ENCODE measurements around the gene BPTF. TPM values are rescaled to one million over a fixed set of nuclear protein-coding genes. Genes with fewer than 3 reads are reported as not detected.
"Not testable (repeated sequence)": the region's sequence is repeated elsewhere in the genome, so short reads cannot be mapped to it uniquely, and the experiment has no call there.

Gene BPTF, protein sequence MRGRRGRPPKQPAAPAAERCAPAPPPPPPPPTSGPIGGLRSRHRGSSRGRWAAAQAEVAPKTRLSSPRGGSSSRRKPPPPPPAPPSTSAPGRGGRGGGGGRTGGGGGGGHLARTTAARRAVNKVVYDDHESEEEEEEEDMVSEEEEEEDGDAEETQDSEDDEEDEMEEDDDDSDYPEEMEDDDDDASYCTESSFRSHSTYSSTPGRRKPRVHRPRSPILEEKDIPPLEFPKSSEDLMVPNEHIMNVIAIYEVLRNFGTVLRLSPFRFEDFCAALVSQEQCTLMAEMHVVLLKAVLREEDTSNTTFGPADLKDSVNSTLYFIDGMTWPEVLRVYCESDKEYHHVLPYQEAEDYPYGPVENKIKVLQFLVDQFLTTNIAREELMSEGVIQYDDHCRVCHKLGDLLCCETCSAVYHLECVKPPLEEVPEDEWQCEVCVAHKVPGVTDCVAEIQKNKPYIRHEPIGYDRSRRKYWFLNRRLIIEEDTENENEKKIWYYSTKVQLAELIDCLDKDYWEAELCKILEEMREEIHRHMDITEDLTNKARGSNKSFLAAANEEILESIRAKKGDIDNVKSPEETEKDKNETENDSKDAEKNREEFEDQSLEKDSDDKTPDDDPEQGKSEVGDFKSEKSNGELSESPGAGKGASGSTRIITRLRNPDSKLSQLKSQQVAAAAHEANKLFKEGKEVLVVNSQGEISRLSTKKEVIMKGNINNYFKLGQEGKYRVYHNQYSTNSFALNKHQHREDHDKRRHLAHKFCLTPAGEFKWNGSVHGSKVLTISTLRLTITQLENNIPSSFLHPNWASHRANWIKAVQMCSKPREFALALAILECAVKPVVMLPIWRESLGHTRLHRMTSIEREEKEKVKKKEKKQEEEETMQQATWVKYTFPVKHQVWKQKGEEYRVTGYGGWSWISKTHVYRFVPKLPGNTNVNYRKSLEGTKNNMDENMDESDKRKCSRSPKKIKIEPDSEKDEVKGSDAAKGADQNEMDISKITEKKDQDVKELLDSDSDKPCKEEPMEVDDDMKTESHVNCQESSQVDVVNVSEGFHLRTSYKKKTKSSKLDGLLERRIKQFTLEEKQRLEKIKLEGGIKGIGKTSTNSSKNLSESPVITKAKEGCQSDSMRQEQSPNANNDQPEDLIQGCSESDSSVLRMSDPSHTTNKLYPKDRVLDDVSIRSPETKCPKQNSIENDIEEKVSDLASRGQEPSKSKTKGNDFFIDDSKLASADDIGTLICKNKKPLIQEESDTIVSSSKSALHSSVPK (N-terminal part only)
- 10 to 100 TPM; 69.7 to 77.0 TPM for total RNA-seq

DNA sequence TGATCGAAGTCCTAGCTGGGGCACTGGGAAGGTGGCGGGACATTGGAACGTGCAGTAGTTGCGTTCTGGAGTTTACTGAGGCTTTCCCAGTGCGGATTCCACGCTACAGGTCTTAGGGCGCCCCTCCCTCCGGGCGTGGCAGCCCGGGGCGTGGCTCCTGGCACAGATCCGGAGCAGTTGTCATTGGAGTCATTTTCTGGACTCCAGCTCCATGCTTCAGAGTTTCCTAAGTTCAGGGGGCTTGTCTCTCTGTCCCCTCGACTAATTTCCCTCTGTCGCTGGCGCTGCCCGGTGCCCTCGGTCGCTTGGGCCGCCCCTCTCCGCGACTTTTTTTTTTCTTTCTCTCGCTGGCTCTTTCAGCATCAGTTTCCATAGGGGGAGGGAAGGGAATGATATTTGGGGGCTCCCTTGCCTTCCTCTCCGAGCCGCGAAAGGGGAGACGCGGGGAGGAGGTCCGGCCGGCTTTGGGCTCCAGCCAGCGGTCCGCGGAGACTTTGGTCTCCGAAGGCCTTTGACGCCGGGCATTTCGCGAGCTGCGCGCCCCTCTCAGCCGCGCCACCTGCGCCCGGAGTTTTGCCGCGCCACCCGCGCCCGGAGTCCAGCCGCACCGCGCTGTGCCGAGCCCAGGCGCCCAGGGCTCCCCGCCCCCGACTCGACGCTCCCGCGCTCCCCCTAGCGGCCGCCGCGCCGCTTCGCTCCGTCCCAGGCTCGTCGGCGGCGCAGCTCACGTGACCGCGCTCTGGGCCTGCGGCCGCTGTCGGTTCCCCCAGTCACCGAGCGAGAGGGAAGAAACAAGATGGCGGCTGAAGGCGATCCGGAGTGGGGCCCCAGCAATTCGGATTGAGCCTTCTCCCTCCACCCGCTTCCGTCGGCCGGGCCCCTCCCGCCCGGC, at the start of gene BPTF:
Gene BPTF, plus strand, starts transcription at position 769 of the 892 bp plus-strand sequence. CDS start 222 bp downstream, outside the sequence.
- Mint-ChIP-seq H3K9me3 (no peaks in the 10 kb centered on the region), H3K27ac (peak within 1 kb of the TSS; percentile 94), H3K27me3 (peaks cover 10% of the 10 kb centered on the region), H3K4me3 (peak within 1 kb of the TSS; percentile 88), H3K4me1 (peaks cover 32% of the 10 kb centered on the region), H3K36me3 (peaks cover 16% of the 10 kb centered on the region)
- peak; percentile 94 for DNase-seq

DNA sequence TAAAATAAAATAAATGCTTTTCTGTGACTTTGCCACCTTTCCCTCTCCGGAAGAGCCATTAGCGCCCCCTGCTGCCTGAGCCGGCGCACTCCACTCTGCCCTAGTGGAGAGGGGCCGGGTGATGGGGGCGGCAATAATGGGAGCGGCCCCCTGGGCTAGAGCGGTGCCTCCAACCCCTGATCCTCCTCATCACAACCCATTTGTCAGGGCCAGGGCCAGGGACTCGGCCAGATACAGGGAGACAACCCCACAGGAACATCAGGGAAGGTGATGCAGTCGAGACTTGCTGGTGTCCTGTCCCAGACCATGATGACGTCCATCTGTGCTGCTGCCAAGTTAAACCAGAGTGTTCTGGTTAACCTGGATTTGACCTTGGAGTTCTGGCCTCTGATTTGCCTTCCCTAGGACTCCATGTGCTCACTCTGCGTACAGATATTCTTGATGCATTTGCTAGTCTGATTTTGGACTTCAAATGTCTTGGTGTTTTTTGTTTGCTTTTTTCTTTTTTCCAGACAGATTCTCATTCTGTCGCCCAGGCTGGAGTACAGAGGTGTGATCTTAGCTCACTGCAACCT, 46.1 kb upstream of the BPTF start:
- Mint-ChIP-seq H3K4me1 (no peaks in the 10 kb centered on the region), H3K9me3 (no peaks in the 10 kb centered on the region), H3K4me3 (no peak overlapping the region), H3K27ac (no peak overlapping the region), H3K27me3 (no peaks in the 10 kb centered on the region), H3K36me3 (no peaks in the 10 kb centered on the region)
- DNase-seq, result peak; percentile 38

DNA sequence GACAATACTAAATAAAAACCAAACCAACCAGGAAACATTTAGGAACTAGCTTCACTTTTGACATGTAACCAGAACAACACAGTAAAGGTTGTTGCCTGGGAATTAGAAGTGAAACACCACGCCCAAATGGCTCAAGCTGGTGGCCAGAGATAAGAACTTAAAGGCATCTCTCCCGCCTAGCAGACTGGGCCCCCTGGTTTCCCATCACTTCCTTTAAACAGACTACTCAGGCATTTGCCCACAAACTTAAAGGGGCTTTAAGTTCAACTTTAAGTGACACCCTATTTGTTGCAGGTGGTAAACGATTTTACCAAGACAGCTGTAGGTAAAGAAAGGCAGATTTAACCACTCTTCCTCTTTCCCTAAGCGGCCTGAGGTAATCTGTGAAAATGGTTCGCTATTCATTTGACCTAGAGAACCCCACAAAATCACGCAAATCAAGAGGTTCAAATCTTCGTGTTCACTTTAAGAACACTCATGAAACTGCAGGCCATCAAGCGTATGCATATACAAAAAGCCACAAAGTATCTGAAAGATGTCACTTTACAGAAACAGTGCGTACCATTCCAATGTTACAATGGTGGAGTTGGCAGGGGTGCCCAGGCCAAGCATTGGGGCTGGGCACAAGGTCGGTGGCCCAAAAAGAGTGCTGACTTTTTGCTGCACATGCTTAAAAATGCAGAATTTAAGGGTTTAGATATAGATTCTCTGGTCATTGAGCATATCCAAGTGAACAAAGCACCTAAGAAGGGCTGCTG, 40.8 kb upstream of the BPTF start:
- no peaks in the 10 kb centered on the region for H3K27me3 Mint-ChIP-seq
- H3K9me3 Mint-ChIP-seq, result no peaks in the 10 kb centered on the region
- no peaks in the 10 kb centered on the region for H3K4me1 Mint-ChIP-seq
- H3K27ac Mint-ChIP-seq, result no peak overlapping the region
- H3K36me3 Mint-ChIP-seq, result no peaks in the 10 kb centered on the region
- no peak overlapping the region for H3K4me3 Mint-ChIP-seq
- DNase-seq, result no peak

DNA sequence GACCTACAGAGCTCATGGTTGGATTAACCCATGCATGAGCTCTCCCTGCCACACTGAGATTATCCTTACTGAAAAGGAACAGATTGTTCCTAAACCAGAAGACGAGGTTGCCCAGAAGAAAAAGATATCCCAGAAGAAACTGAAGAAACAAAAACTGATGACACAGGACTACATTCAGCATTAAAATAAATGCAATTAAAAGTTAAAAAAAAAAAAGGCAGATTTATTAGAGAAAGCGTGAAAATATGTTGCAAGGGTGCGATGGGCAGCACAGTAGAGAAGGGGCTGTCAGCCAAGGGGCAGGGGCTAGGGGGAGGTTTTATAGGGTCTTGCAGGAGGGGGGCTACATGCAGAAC, 40.2 kb upstream of the BPTF start:
- Mint-ChIP-seq H3K4me1 (no peaks in the 10 kb centered on the region), H3K9me3 (no peaks in the 10 kb centered on the region), H3K36me3 (no peaks in the 10 kb centered on the region), H3K4me3 (no peak overlapping the region), H3K27me3 (no peaks in the 10 kb centered on the region), H3K27ac (no peak overlapping the region)
- no peak for DNase-seq

DNA sequence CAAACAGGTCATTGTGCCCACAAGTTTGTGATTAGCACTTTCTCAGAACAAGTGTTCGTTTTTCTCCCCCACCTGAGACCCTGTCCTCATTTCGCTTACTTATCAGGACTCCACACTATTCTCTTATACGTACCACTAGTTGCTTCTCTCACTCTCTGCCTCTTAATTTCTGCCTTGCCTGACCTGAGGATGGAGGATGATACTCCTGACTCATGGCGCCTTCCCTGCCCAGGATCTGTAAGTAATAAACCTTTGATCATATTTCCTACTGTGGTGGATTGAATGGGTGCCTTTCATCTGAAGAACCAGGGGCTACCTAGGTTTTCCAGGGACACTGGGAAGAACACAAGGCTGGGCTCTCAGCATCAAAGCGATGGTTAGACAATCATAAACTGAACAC, 39.8 kb upstream of the BPTF start:
- Mint-ChIP-seq H3K27ac (no peak overlapping the region), H3K4me3 (no peak overlapping the region), H3K9me3 (no peaks in the 10 kb centered on the region), H3K27me3 (no peaks in the 10 kb centered on the region), H3K4me1 (no peaks in the 10 kb centered on the region), H3K36me3 (no peaks in the 10 kb centered on the region)
- DNase-seq, result no peak

DNA sequence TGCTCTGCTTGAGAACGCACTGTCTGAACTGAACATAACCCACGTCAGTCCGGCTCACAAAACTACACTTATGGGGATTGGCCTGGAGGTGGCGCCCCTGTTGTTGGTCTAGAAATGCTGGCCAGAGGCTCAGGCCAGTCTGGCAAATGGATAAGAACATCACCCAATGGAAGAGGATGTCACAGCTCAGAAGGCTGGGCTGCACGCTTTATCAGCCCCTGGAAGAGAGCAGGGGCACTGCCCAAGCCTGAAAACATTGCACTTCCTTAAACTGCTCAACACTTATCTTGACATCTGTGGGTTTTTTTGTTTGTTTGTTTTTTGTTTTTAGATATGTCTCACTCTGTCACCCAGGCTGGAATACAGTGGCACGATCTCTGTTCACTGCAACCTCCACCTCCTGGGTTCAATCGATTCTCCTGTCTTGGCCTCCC, 24.8 kb upstream of the BPTF start:
- Mint-ChIP-seq H3K27me3 (peaks cover 6% of the 10 kb centered on the region), H3K4me1 (no peaks in the 10 kb centered on the region), H3K9me3 (no peaks in the 10 kb centered on the region), H3K4me3 (no peak overlapping the region), H3K36me3 (no peaks in the 10 kb centered on the region), H3K27ac (no peak overlapping the region)
- peak; percentile 53 for DNase-seq

DNA sequence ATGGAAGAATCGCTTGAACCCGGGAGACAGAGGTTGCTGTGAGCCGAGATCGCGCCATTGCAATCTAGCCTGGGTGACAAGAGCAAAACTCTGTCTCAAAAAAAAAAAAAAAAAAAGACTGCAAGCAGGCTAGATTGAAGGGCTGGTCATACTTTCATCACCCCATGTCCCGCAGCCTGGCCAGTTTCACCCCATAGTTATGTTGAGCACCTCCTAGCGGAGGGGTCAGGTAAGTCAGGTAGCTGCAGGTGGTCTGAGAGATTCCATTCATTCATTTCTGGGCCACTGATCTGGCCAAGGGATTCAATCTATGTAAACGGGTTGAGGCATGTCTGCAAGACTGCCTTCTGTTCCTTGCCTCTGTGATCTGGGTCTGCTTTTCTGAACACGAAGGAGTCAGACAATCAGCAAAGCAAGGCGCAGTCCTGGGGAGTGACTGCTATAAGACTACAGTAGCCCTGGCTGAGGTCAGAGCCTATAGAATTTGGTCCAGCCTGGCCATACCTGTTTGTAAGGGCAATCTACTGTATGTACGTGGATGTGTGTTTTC, 23.6 kb upstream of the BPTF start:
- Mint-ChIP-seq H3K36me3 (no peaks in the 10 kb centered on the region), H3K27me3 (peaks cover 6% of the 10 kb centered on the region), H3K4me3 (no peak overlapping the region), H3K4me1 (no peaks in the 10 kb centered on the region), H3K27ac (no peak overlapping the region), H3K9me3 (no peaks in the 10 kb centered on the region)
- DNase-seq, result no peak

DNA sequence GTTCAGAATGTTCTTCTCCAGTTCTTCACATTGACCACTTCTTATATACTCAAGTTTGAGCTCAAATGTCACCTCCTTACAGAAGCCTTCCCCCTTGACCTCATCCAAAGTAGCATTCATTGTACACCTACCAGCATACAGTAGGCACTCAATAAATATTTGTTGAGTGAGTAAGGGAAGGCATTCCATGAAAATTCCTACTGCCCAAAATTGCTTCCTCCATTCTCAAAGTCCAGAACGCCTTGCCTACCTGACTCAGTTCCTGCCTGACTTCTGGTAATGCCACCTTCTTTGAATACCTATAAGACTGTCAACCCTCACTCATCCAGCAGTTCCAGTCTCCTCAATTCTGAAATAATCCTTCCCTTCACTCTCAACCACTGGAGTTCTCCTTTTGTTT, 14.8 kb upstream of the BPTF start:
- no peak overlapping the region for H3K27ac Mint-ChIP-seq
- no peaks in the 10 kb centered on the region for H3K9me3 Mint-ChIP-seq
- peaks cover 8% of the 10 kb centered on the region for H3K27me3 Mint-ChIP-seq
- H3K36me3 Mint-ChIP-seq, result no peaks in the 10 kb centered on the region
- no peaks in the 10 kb centered on the region for H3K4me1 Mint-ChIP-seq
- H3K4me3 Mint-ChIP-seq, result no peak overlapping the region
- DNase-seq, result no peak

DNA sequence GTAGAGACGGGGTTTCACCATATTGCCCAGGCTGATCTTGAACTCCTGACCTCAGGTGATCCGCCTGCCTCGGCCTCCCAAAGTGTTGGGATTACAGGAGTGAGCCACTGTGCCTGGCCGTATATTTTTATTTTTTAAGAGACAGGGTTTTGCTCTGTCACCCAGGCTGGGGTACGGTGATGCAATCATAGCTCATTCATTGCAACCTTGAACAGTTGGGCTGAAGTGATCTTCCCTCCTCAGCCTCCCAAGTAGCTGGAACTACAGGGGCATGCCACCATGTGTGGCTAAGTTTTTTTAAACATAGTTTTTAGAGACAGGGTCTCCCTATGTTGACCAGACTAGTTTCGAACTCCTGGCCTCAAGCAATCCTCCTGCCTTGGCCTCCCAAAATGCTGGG, 12.9 kb upstream of the BPTF start:
- H3K27ac Mint-ChIP-seq, H3K4me1 Mint-ChIP-seq, H3K36me3 Mint-ChIP-seq, H3K9me3 Mint-ChIP-seq, DNase-seq, H3K4me3 Mint-ChIP-seq: not testable (repeated sequence)
- H3K27me3 Mint-ChIP-seq, result peaks cover 12% of the 10 kb centered on the region

DNA sequence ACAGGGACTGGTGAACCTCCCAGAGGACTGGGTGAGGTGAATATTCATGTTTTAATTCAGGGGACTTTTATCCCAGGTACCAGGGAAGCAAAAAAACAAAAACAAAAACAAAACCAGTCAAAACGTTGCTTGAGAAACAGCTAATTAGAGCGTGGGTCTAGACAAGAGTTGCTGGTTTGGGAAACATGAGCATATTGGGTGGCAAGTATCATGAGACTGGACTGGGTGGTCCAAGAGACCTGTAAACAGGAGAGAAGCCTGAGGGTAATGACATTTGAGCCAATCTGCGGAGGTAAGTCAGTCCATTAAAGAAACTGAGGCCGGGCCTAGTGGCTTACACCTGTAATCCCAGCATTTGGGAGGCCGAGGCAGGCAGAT, 11.5 kb upstream of the BPTF start:
- Mint-ChIP-seq H3K27ac (no peak overlapping the region), H3K4me1 (no peaks in the 10 kb centered on the region), H3K36me3 (no peaks in the 10 kb centered on the region), H3K27me3 (peaks cover 12% of the 10 kb centered on the region), H3K9me3 (no peaks in the 10 kb centered on the region), H3K4me3 (no peak overlapping the region)
- DNase-seq, result no peak

DNA sequence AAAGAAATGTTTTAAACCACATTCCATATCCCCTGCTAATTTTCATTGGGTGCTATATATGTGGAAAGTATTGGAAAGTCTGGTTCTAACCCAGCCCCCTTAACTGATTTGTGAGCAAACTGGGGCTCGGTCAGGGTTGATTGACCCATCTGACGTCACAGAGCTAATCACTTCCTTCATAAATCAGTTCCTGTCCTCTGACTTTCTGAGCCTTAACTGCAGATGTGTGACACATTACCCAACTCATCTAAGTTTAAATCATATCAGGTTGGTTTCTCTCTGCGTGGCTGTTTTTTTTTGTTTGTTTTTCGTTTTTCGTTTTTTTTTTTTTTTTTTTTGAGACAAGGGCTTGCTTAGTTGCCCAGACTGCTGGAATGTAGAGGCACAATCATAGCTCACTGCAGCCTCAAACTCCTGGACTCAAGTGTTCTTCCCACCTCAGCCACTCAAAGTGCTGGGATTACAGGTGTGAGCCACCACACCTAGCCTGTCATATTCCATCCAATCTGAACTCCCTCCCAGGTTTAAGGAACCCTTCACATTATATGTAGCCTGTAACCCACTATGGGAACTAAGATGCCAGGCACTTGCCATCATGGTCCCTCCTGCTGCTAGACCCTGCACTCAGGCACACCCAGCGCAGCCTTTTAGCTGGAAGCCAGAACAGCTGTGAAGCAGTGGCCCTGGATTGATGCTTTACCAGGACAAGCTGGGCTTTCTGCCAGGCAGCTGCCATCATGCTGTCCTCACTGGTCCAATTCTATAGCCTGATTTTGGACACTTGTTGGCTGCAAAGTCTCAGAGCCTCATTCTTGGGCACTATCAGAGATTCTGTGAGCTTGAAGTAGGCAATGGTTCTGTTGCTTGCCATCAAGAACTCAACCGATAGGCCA, 6.9 kb upstream of the BPTF start:
- Mint-ChIP-seq H3K27ac (no peak overlapping the region), H3K9me3 (no peaks in the 10 kb centered on the region), H3K27me3 (peaks cover 12% of the 10 kb centered on the region), H3K4me1 (no peaks in the 10 kb centered on the region), H3K36me3 (no peaks in the 10 kb centered on the region), H3K4me3 (no peak overlapping the region)
- no peak for DNase-seq

DNA sequence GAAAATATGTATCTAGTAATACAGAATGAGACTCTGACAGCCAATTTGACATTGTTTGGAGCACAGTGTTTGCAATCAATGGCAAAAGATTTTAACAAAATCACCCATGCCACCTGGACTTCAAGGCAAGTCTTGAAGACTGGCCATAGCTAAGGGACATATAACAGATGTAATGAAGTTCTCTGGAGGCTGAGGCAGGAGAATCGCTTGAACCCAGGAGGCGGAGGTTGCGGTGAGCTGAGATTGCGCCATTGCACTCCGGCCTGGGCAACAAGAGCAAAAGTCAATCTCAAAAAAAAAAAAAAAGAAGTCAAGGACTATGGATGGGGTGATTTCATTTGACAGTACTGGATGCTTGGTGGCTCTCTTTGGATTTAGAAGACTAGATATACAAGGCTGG, 5.6 kb upstream of the BPTF start:
- H3K36me3 Mint-ChIP-seq, result no peaks in the 10 kb centered on the region
- H3K9me3 Mint-ChIP-seq, result no peaks in the 10 kb centered on the region
- no peak overlapping the region for H3K27ac Mint-ChIP-seq
- peaks cover 19% of the 10 kb centered on the region for H3K27me3 Mint-ChIP-seq
- peaks cover 5% of the 10 kb centered on the region for H3K4me1 Mint-ChIP-seq
- no peak overlapping the region for H3K4me3 Mint-ChIP-seq
- DNase-seq, result no peak

Data from activated naive CD8-positive, alpha-beta T cell treated with anti-CD3 and anti-CD28 coated beads for 36 hours (primary cell).